BJ (cell line): ENCODE measurements around the gene CDYL2. TPM values are rescaled to one million over a fixed set of nuclear protein-coding genes. Genes with fewer than 3 reads are reported as not detected.

Source experiments
- CTCF ChIA-PET: fragments of 350-600 bp; formaldehyde crosslinking; extraction: SDS; loops from one replicate; lab custom pipeline; 2021; ENCODE audit warnings: antibody characterized with exemption, inconsistent platforms; lab: Yijun Ruan, JAX
- POLR2A ChIA-PET: fragments of 300-600 bp; sonication (Branson Sonifier 250); formaldehyde crosslinking; extraction: SDS; loops from one replicate; lab custom pipeline; 2021; ENCODE audit warnings: antibody characterized with exemption; lab: Charles Lee
- DNase-seq: peaks from one replicate; pipeline ENCODE4 v3.0.0-alpha.2; 2011; ENCODE audit warnings: low read depth
- H3K27me3 ChIP-seq: 2 replicates; pipeline ENCODE4 v1.6.0; 2011; ENCODE audit warnings: low read length; ENCODE audit not compliant: control insufficient read depth, insufficient read depth
- H3K36me3 ChIP-seq: 2 replicates; pipeline ENCODE4 v1.5.1; 2011; ENCODE audit warnings: low read length; ENCODE audit not compliant: control insufficient read depth, insufficient read depth
- H3K4me3 ChIP-seq: 2 replicates; pipeline ENCODE4 v1.5.1; 2011; ENCODE audit warnings: low read depth, mild to moderate bottlenecking, control low read depth, low read length
- polyA plus RNA-seq: library from polyadenylated mRNA; depleted of rRNA; stranded (reverse); fragments of >200 nt; gene quantifications from 2 replicates; pipeline ENCODE4 v1.2.3, GENCODE V29; 2011
- TF ChIP-seq, protein P1 (sequence below): IDR thresholded peaks from 2 replicates; pipeline ENCODE4 v1.5.1; 2011; ENCODE audit warnings: low read depth, mild to moderate bottlenecking, control low read depth, inconsistent platforms, low read length, moderate library complexity; ENCODE audit not compliant: insufficient read depth

CDYL2 gene
- polyA plus RNA-seq, 1 experiment: 0.87 TPM

- no peak for DNase-seq
- CTCF ChIA-PET: no interaction called here
- POLR2A ChIA-PET: no interaction called here
Measured at GRCh38 chr16:80691111-80691741, 113.2 kb downstream of the CDYL2 start.

DNA sequence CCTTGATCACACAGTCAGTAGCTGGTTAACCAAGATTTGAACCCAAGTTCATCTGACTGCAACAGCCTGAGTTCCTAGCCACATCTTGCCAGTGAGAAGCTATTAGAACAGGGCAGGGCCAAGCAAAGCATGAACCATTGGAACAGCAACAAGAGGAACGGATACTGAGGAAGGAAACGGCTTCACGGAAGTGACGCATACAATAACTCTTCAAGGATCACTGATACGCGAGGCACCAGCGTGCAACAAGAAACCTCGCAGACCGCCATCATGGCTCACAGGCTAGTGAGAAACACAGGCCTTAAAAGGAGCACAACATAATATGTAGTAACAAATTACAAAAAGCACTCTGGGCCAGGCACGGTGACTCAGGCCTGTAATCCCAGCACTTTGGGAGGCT, 114.9 kb downstream of the CDYL2 start:
- ChIA-PET CTCF (no interaction called here), POLR2A (no interaction called here)
- Histone ChIP-seq H3K36me3 (0 out of 2 replicates have a peak, but pooled peaks cover 1% of the 10 kb centered on the region), H3K27me3 (no peaks in the 10 kb centered on the region), H3K4me3 (no peak overlapping the region)
- TF ChIP-seq, protein P1, sequence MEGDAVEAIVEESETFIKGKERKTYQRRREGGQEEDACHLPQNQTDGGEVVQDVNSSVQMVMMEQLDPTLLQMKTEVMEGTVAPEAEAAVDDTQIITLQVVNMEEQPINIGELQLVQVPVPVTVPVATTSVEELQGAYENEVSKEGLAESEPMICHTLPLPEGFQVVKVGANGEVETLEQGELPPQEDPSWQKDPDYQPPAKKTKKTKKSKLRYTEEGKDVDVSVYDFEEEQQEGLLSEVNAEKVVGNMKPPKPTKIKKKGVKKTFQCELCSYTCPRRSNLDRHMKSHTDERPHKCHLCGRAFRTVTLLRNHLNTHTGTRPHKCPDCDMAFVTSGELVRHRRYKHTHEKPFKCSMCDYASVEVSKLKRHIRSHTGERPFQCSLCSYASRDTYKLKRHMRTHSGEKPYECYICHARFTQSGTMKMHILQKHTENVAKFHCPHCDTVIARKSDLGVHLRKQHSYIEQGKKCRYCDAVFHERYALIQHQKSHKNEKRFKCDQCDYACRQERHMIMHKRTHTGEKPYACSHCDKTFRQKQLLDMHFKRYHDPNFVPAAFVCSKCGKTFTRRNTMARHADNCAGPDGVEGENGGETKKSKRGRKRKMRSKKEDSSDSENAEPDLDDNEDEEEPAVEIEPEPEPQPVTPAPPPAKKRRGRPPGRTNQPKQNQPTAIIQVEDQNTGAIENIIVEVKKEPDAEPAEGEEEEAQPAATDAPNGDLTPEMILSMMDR: no peak
- no peak for DNase-seq

More at GRCh38 chr16:80691111-80691741, 113.2 kb downstream of the CDYL2 start:
- Histone ChIP-seq H3K4me3 (no peak overlapping the region), H3K36me3 (no peaks in the 10 kb centered on the region), H3K27me3 (no peaks in the 10 kb centered on the region)
- TF ChIP-seq, protein P1: no peak

- no peaks in the 10 kb centered on the region for H3K27me3 ChIP-seq
- H3K36me3 ChIP-seq: peaks cover 1% of the 10 kb centered on the region; the same call in 1 of the 2 replicates
- POLR2A ChIA-PET: no interaction called here
- TF ChIP-seq, protein P1: no peak
- no peak overlapping the region for H3K4me3 ChIP-seq
- no peak for DNase-seq
- CTCF ChIA-PET: no interaction called here
Measured at GRCh38 chr16:80687606-80688005, 116.8 kb downstream of the CDYL2 start.

DNA sequence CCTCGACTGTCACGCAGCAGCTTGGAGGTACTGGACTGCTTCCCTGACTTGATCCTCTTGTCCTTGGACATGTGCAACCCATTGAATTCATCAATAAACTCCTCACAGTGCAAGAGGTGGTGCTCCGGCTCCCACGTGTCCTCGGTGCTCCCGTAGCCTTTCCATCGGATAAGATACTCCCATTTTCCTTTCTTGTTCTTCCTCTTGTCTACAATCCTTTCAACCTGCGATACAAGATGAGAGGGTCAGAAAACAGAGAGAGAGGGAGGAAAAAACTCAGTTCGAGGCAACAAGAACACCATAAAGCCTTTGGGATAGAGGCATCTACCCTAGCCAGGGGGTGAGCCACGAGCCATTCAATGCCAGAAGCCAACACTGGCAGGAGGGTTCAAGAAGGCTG, 119.5 kb downstream of the CDYL2 start:
- DNase-seq: no peak
- Histone ChIP-seq H3K27me3 (no peaks in the 10 kb centered on the region), H3K4me3 (no peak overlapping the region), H3K36me3 (peaks cover 1% of the 10 kb centered on the region; the same call in 1 of the 2 replicates)
- POLR2A ChIA-PET: no interaction called here
- TF ChIP-seq, protein P1: no peak
- CTCF ChIA-PET: no interaction called here

GRCh38 chr16:80684136-80684765, 120.1 kb downstream of the CDYL2 start:
- Histone ChIP-seq H3K27me3 (no peaks in the 10 kb centered on the region), H3K36me3 (peaks cover 1% of the 10 kb centered on the region; the same call in 1 of the 2 replicates), H3K4me3 (no peak overlapping the region)
- POLR2A ChIA-PET: no interaction called here
- CTCF ChIA-PET: no interaction called here
- DNase-seq: no peak
- TF ChIP-seq, protein P1: no peak
